GM13976 (cell line): ENCODE measurements around the gene PFDN2.

Source experiments
- DNase-seq: peaks from one replicate; pipeline ENCODE4 v3.0.0; 2012; ENCODE audit warnings: low spot score
- CTCF ChIP-seq: IDR thresholded peaks from 2 replicates; pipeline ENCODE4 v1.5.1; 2012; ENCODE audit warnings: borderline replicate concordance, mild to moderate bottlenecking; ENCODE audit not compliant: insufficient read depth; ENCODE audit errors: extremely low read depth, missing control alignments, control extremely low read depth
- in situ Hi-C: fragments of 300-500 bp; cut with MboI; formaldehyde crosslinking; loops from one replicate; pipeline ENCODE4 v1.12.0; 2022; ENCODE audit warnings: low sequenced_read_pairs, mixed read lengths, inconsistent platforms; ENCODE audit not compliant: unreplicated experiment

The PFDN2 gene

GRCh38 chr1:161117759-161118581, at the start of gene PFDN2, which contains the start of gene NIT1:
Gene PFDN2, minus strand, starts transcription at chr1:161118037. Its CDS starts 11 bp downstream, at chr1:161118026.
Gene NIT1, plus strand, starts transcription at chr1:161118105. Its CDS starts 72 bp downstream, at chr1:161118177.
- peak; percentile 94 for DNase-seq
- no peak for TF ChIP-seq CTCF
- in situ Hi-C loops, result no loop called here

- no peak for TF ChIP-seq CTCF
- in situ Hi-C loops, result no loop called here
- no peak for DNase-seq
These were observed 49.1 kb upstream of the PFDN2 start for GRCh38 chr1:161166669-161167548.

- peak; percentile 44 for TF ChIP-seq CTCF
- in situ Hi-C loops, result no loop called here
- DNase-seq, result peak; percentile 93
These were observed 48.2 kb upstream of the PFDN2 start, which contains the start of gene PPOX for GRCh38 chr1:161165742-161166668. Gene PPOX, plus strand, starts transcription at chr1:161166426. Its CDS starts 422 bp downstream, at chr1:161166848.

- no peak for DNase-seq
- in situ Hi-C loops, result no loop called here
- TF ChIP-seq CTCF, result no peak
These were observed 47.2 kb upstream of the PFDN2 start for GRCh38 chr1:161164901-161165610.

GRCh38 chr1:161163793-161164192, 46.0 kb upstream of the PFDN2 start:
- TF ChIP-seq CTCF, result no peak
- DNase-seq, result no peak
- in situ Hi-C loops, result no loop called here
